ENCODE data around the gene LCP2. TPM values are rescaled to one million over a fixed set of nuclear protein-coding genes. Genes with fewer than 3 reads are reported as not detected.

Gene LCP2
- total and polyA plus RNA-seq, 2 of the 8 experiments (the other 6 are each of a cell fraction or from before 2014, with no cell fraction given): 0.26 to 0.33 TPM

DNA sequence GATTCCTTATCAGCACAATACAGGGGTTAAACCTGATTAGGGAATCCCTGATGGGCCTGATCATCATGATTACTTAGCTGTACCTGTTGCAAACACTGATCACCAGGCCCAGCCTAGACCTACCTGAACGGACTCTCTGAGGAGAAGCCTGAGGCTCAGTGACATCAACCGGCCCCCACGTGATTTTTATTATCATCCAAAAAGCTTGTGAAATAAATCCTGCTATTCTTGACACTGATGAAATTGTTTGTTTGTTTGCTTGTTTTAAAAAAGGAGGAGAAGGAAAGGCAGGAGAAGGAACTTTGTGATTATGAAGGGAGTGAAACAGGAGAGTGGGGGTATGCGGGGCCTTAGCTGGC lies 18.1 kb downstream of the LCP2 start:
- H2BK120ac ChIP-seq (replicated peaks; ENCODE audit: low read depth, low read length): no peak overlapping the region
- H3K27me3 ChIP-seq (replicated peaks in 1 of 4; ENCODE audit: control insufficient read depth in 3 of 4, extremely low read depth in 1 of 4, insufficient read depth in 3 of 4, low read length in 3 of 4): no peaks in the 10 kb centered on the region
- peak overlapping the region; percentile 57 for H4K91ac ChIP-seq (replicated peaks; ENCODE audit: insufficient read length, low read length)
- H2BK12ac ChIP-seq (ENCODE audit: low read depth, low read length): peak overlapping the region; percentile 93; the same call in 1 of the 2 replicates
- H4K5ac ChIP-seq (ENCODE audit: insufficient read length, low read depth, low read length): no peak overlapping the region
- 0 out of 2 replicates have a peak overlapping the region, but pooled peaks have one; percentile 14 for H3K18ac ChIP-seq (ENCODE audit: extremely low read depth, low read length)
- peaks cover 8 to 18% (median 16%) of the 10 kb centered on the region in 4 experiments for H3K4me1 ChIP-seq (replicated peaks in 1 of 4; ENCODE audit: control insufficient read depth in 3 of 4, insufficient read depth in 4 of 4, low read length in 3 of 4)
- H2BK5ac ChIP-seq (ENCODE audit: low read depth, low read length): peak overlapping the region; percentile 28; the same call in 1 of the 2 replicates
- no peak overlapping the region for H3K9ac ChIP-seq (replicated peaks in 1 of 4; ENCODE audit: extremely low read depth in 1 of 4, low read depth in 3 of 4, low read length in 3 of 4)
- CTCF ChIA-PET (ENCODE audit: partially characterized antibody): interaction anchor here (1.0 to 3.1 kb wide), 9 partner anchors 12 to 157 kb away, joined by 3 to 21 read pairs (median 3); no protein-coding TSS in a partner anchor
- H4K8ac ChIP-seq (ENCODE audit: extremely low read depth, insufficient read depth, low read length): no peak overlapping the region
- H4K20me1 ChIP-seq (replicated peaks in 1 of 2; ENCODE audit: control insufficient read depth in 1 of 2, insufficient read depth in 2 of 2, low read length in 2 of 2): no peaks in the 10 kb centered on the region
- 79% methylated on average over 4 of the region's 4 CpGs; no CpG with 5 or more reads in 1 of the 2 experiments for WGBS, 2 experiments (ENCODE audit: extremely low coverage in 1 of 2, insufficient coverage in 1 of 2, insufficient read length in 1 of 2, insufficient replicate concordance in 2 of 2, low coverage in 1 of 2, low lambda C conversion rate in 2 of 2, missing lambda C conversion rate in 1 of 2)
- 0 out of 2 replicates have a peak overlapping the region, but pooled peaks have one; percentile 10 for H2AK5ac ChIP-seq (ENCODE audit: low read depth, low read length)
- peak overlapping the region; percentile 45 to 51; a peak in 3 of 4 replicates for H3K4me2 ChIP-seq (ENCODE audit: insufficient read depth in 1 of 2, low read depth in 2 of 2, low read length in 2 of 2)
- H3K14ac ChIP-seq (ENCODE audit: insufficient read length): no peak overlapping the region
- TF ChIP-seq SP4 (IDR thresholded peaks at IDR 0.05; ENCODE audit: low read length): no peak
- TF ChIP-seq CHD2 (IDR thresholded peaks at IDR 0.05; ENCODE audit: low read length): no peak
- no peak for TF ChIP-seq FOSL1 (IDR thresholded peaks at IDR 0.05; ENCODE audit: insufficient read depth, low read depth, low read length)
- POLR2A ChIA-PET (ENCODE audit: partially characterized antibody): interaction anchor here (1.0 to 1.9 kb wide), 3 partner anchors 18 to 54 kb away, joined by 3 to 5 read pairs (median 3); partner anchors contain the start of gene LCP2
- peaks cover 4% of the 10 kb centered on the region in 2 experiments; a peak in 2 of 4 replicates for H3K9me3 ChIP-seq (ENCODE audit: insufficient read depth in 2 of 2, low read depth in 1 of 2, low read length in 1 of 2)
- H3K79me1 ChIP-seq (ENCODE audit: low read depth, low read length): no peaks in the 10 kb centered on the region
- no peak for FAIRE-seq
- H3K4me3 ChIP-seq (ENCODE audit: extremely low read depth in 1 of 4, insufficient read depth in 2 of 4, low read depth in 3 of 4, low read length in 4 of 4): peak overlapping the region in 1 of 4 experiments; percentile 17; a peak in 1 of 8 replicates
- no peak overlapping the region for H3K27ac ChIP-seq (ENCODE audit: low read depth, low read length)
- H2BK20ac ChIP-seq (ENCODE audit: low read length): peak overlapping the region; percentile 82; the same call in 1 of the 2 replicates
- no peaks in the 10 kb centered on the region for H3K36me3 ChIP-seq (ENCODE audit: control insufficient read depth in 2 of 4, insufficient read depth in 4 of 4, low read length in 3 of 4)
- H3K79me2 ChIP-seq (ENCODE audit: control insufficient read depth in 1 of 2, insufficient read depth in 2 of 2, low read length in 2 of 2): no peaks in the 10 kb centered on the region
- no peak overlapping the region for H3K56ac ChIP-seq (replicated peaks; ENCODE audit: insufficient read length, low read depth, low read length)
- DNase-seq (ENCODE audit: low read depth in 1 of 2, low spot score in 2 of 2): no peak
- H2AFZ ChIP-seq (ENCODE audit: low read length): no peak overlapping the region
- no peak overlapping the region for H3K23ac ChIP-seq (ENCODE audit: insufficient read length)
- H3K4ac ChIP-seq (replicated peaks; ENCODE audit: insufficient read length, low read depth, low read length): no peak overlapping the region
- H3K23me2 ChIP-seq (ENCODE audit: low read depth, low read length): 0 out of 2 replicates have a peak, but pooled peaks cover 3% of the 10 kb centered on the region
- peak overlapping the region; percentile 51; the same call in 1 of the 2 replicates for H2BK15ac ChIP-seq (ENCODE audit: low read length)

Measured in H1 (cell line).